DMS53 treated with DMSO at 0.1 percent for 48 hours (cell line): Measurements from ENCODE around the gene HYKK.
"Not testable (repeated sequence)": the region's sequence is repeated elsewhere in the genome, so short reads cannot be mapped to it uniquely, and the experiment has no call there.

Experiments
- DNase-seq: peaks from one replicate; lab custom pipeline; 2025; ENCODE audit not compliant: unreplicated experiment; lab: John Stamatoyannopoulos, UW

The HYKK gene, protein sequence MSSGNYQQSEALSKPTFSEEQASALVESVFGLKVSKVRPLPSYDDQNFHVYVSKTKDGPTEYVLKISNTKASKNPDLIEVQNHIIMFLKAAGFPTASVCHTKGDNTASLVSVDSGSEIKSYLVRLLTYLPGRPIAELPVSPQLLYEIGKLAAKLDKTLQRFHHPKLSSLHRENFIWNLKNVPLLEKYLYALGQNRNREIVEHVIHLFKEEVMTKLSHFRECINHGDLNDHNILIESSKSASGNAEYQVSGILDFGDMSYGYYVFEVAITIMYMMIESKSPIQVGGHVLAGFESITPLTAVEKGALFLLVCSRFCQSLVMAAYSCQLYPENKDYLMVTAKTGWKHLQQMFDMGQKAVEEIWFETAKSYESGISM

DNA sequence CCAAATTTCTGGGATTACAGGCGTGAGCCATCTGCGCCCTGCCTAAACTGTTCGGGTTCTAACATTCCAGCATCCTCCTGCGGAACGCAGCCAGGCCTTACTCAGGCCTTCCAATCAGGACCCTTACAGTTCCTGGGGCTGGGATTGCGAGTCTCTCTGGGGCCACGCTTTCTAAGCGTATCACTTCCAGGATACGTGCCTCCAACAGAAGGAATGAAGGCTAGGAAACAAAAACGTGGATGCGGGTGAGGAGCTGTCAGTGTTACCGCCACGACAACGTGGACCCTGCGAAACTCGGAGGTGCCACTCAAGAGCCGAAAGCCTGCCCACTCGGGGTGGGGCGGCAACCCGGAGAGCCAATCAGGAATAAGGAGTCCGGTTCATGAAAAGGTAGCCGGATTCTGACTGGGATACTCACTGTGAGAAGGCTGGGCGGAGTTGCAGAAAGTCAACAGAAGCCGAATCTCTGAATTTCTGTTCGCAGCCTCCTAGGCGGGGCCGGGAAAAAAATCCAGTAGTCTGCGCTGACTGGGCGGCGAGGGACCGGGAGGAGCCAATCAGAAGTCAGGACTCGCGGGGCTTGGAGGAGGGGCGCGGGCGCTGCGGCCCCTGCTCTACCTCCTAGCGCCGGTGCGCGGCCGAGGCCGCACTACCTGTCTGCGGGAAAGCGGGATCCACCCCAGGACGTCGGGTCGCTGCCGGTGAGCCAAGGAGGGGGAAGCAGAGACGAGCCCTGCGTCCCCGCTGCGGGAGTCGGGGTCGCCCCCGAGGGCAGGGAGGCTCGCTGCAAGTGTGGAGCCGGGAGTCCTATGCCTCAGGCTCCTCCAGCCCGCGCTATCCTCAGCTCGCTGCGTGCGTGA lies at the start of gene HYKK:
Gene HYKK (plus strand): TSS at position 607 of the 860 bp plus-strand sequence. CDS start 5,512 bp downstream, outside the sequence.
- peak; percentile 93 for DNase-seq

DNA sequence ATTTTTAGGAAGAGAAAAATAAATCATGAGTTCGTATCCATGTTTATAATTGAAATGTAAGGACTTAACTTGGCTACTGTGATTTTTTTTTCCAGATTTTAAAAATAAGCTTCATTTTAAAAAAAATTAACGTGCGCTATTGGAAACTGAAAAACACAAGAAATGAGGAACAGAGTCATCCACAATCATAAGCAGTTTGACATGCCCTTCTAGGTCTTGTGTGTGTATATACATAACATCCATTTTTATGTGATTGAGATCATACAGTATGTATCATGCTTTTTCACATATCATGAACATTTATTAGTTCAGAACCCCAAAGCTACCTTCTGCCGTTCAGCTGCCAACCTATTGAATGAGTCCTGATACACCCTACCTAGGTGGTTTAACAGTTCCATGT lies 46.6 kb upstream of the HYKK start:
- no peak for DNase-seq

DNA sequence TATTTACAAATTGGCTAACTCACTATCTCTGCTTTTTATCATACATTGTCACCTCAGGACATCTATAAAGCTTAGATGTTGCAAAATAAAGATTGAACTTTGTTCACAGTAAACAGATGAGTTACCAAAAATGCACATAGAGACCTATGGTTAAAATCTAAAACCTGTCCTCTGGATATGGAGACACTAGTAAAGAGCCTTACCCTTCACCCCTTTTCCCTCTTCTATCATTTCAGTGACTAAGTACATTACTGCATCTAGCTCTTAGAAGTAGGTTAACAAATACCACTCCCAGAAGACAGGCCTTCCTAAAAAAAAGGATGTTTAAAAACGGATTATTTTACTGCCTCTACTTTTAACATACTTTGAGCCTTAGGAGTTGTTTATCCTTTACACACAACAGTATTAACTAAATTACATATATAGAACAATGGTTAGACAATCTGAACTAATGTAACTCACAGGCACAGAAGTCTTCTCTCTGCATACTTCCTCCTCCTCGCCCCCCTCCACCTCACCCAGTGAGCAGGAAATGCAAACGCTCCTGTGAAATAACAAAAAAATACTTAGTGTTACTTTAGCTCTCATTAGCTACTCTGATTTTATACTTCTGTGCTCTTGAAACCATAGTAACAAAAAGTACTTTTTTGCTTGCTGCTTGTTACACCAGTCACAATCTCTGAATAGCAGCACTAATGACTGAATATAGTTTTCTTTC lies 46.0 kb upstream of the HYKK start:
- no peak for DNase-seq

DNA sequence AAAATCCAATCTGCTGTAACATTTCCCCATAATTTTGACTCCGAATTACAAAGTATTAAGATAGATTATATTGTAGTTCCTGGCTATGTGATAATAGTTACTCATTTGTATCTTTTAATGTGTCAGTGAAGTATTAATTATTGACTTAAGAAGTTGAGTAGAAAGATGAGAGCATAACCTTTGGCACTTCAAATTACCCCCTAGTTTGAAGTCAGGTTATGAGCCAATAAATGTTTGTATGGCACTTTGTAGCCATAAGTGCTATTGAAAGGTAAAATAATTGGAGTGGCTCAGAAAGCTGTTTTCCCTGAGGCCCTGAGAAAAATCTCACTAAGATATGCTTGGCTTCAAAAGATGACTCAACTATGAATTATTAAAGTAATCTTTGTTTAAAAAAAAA lies 38.3 kb upstream of the HYKK start:
- no peak for DNase-seq

DNA sequence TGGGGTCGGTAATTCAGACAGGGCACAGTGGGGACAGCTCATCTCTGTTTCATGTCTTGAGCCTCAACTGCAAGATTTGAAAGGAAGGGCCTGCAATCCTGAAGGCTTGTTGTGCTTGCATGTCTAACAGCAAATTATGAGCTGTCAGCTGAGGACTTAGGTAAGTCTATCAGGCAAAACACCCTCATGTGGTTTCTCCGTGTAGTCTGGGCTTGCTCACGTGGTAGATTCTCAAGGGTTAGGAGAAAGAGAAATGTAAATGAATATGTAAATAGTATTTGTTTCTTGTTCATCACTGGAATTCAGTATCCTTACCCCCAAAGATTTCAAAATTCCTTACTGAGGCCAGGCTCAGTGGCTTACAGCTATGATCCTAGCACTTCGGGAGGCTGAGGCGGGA lies 30.1 kb upstream of the HYKK start:
- no peak for DNase-seq

DNA sequence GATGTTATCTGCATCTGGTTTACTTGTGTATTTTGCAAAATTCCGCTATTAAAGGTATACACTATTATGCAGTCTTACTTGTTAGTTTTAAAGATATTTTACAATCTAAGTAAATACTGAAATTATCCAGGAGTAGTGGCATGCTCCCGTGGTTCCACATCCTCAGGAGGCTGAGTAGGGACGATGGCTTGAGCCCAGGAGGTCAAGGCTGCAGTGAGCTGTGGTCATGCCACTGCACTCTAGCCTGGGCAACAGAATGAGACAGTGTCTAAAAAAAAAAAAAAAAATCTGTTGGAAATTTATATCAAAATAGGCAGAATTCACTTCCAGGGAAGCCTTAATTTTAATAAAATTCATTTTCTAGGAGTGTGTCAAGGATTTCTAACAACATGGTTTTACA lies 27.7 kb upstream of the HYKK start:
- DNase-seq, result no peak

DNA sequence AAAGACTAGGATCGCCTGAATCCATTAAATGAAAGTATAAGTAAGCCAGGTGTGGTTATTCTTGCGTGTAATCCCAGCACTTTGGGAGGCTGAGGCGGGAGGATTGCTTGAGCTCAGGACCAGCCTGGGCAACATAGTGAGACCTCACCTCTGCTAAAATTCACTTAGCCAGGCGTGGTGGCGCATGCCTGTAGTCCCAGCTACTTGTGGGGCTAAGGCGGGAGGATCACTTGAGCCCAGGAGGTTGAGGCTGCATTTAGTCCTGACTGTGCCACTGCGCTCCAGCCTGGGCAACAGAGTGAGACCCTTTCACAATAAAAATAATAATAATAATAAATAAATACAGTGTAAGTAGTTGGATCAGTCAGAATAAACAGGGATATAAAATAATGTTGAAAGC lies 25.5 kb upstream of the HYKK start:
- DNase-seq, result no peak

DNA sequence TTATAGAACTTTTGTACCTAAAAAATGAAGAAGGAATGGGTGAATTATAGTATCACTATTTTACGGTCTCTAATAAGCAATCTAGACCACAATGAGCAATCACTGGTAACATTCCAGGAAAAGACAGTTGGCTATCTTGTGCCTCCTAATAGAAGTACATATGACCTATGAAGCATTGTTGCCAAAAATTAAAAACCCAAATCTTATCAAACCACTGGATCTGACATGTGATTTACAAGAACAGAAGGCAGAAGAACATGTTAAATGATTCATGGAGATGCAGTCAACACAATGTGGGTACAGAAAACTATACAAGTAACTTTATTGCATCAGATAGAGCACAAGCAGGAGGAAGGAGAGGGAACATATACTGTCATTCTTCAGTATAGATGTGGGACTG lies 14.5 kb upstream of the HYKK start:
- no peak for DNase-seq

DNA sequence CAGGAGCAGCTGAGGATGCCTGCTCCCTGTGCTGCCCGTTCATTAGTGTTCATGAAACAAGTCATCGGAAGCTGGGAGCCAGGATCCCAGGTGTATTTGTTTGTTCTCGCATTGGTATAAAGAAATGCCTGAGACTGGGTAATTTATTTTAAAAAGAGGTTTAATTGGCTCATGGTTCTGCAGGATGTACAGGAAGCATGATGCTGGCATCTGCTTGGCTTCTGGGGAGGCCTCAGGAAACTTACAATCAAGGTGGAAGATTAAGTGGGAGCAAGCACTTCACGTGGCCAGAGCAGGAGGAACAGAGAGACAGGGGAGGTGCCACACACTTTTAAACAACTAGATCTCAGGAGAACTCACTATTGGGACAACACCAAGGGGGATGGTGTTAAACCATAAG lies 5.5 kb upstream of the HYKK start:
- no peak for DNase-seq

DNA sequence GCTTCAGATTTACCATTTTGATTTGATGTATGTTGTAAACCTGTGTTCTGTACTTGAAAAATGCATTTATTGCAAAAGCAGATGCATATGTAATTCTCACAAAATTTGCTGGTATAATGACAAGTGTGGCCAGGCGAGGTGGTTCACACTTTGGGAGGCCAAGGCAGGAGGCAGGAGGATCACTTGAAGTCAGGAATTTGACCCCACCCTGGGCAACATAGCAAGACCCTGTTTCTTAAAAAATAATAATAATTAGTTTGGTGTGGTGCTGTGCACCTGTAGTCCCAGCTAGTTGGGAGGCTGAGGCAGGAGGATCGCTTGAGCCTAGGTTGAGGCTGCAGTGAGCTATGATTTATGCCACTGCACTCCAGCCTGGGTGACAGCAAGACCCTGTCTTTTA lies 4.7 kb upstream of the HYKK start:
- DNase-seq, result no peak

DNA sequence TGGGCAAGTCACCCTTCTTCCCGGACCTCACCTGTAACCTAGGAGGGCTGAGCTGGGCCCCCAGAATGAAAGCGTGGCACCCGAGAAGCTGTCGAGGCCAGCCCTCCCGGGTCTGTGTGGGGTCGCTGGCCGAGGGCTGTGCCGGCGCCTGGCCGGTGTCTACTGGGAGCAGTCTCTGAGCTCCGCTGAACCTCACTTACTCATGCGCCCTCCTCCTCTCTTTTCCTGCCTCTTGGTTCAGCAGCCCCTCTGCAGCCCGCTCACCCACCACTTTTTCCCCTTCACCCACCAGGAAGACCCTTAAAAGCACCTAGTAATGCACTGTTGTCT lies 419 bp downstream of the HYKK start:
- DNase-seq, result no peak

DNA sequence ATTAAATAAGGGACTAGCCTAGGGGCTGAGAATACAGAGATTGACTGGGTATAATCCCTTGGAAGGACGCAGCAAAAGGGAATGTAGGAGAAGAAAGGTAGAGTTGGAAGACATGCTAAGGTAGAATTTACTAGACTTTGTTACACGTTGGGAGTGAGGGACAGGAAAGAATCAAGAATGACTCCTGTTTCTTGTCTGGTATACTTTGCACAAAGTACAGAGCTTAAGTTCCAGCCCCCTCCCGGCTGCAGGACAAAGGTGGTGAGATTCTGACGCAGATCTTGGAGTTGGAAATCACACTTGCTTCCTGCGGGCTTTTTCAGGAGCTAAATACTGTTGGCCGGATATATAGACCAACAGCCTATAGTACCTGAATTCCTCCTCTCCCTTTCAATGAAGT lies 895 bp downstream of the HYKK start:
- DNase-seq, result no peak

DNA sequence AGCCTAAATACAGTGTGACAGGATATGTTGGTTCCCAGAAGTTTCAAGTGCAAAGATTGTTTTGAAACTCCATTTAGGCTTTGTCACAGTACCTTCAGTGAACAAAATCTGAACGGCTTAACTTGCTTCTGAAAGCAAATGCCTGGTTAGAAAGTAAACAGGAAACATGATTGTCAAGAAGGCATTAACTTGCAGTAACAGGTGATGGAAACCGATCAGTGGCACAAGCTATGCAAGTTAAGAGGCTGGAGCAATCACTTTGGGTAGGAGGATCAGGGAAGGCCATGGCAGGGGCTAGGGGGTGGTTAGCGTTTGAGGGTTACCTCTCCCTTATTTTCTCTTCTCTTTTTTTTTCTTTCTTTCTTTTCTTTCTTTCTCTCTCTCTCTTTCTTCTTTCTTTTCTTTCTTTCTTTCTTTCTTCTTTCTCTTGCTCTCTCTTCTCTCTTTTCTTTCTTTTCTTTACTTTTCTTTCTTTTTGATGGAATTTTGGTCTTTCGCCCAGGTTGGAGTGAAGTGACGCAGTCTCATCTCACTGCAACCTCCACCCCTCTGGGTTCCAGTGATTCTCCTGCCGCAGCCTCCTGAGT lies 2.4 kb downstream of the HYKK start:
- peak; percentile 1 for DNase-seq

DNA sequence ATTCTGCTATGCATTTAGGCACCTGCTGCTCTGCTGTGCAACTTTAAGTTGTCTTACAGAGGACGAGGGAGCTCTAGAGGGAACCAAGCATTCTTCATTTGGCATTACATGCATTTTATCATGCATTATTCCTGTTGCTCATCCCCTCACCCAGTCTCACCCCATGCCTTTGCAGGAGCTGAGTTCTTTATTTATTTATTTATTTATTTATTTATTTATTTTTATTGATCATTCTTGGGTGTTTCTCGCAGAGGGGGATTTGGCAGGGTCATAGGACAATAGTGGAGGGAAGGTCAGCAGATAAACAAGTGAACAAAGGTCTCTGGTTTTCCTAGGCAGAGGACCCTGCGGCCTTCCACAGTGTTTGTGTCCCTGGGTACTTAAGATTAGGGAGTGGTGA lies 12.7 kb downstream of the HYKK start:
- not testable (repeated sequence) for DNase-seq

DNA sequence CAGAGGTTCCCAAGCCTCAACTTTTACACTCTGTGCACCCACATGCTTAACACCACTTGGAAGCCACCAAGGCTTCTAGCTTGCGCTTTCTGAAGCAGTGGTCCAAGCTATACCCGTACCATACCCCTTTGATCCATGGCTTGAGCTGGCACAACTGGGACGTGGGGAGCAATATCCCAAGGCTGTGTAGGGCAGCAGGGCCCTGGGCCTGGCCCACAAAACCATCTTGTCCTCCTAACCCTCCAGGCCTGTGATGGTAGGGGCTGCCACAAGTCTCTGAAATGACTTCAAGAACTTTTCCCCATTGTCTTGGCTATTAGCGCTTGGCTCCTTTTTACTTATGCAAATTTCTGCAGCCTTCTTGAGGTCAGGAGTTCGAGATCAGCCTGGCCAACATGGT lies 16.9 kb downstream of the HYKK start:
- DNase-seq, result no peak

DNA sequence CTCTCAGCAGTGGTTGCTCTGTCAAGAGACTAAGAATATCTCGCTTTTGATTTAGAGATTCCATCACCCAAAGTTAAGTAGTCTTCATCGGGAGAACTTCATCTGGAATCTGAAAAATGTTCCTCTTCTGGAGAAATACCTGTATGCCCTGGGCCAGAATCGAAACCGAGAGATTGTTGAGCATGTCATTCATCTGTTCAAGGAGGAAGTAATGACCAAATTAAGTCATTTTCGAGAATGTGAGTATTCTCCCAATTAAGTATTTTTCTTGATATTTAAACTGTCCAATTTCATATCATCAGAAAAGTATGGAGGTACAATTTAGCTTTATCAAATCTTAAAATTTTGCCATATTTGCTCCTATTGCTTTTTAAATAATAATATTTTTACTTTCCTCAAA lies 19.9 kb downstream of the HYKK start:
- DNase-seq, result no peak

DNA sequence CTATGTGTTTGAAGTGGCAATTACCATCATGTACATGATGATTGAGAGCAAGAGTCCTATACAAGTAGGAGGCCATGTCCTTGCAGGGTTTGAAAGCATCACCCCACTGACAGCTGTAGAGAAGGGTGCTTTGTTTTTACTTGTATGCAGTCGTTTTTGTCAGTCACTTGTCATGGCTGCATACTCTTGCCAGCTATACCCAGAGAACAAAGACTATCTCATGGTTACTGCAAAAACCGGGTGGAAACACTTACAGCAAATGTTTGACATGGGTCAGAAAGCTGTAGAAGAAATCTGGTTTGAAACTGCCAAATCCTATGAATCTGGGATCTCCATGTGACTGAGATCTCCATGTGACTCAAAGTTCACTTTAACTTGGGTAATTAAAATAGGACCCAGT lies 26.0 kb downstream of the HYKK start:
- DNase-seq, result no peak

DNA sequence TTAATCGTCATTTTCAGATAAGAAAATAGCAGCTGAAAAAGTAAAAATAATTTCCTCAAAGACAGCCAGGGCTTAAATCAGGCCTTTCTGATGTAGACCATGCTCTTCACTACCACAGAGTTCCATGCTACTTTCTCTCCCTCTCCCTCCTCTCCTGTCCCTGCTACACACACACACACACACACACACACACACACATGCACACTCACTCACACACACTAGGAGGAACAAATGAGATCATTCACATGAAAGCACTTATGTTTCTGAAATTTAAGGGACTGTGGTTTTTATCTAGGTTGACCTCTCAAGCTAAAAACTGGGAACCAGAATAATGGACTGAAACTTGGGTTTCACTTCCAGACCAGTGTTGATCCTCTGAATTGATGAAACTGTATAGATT lies 28.8 kb downstream of the HYKK start:
- DNase-seq, result no peak

DNA sequence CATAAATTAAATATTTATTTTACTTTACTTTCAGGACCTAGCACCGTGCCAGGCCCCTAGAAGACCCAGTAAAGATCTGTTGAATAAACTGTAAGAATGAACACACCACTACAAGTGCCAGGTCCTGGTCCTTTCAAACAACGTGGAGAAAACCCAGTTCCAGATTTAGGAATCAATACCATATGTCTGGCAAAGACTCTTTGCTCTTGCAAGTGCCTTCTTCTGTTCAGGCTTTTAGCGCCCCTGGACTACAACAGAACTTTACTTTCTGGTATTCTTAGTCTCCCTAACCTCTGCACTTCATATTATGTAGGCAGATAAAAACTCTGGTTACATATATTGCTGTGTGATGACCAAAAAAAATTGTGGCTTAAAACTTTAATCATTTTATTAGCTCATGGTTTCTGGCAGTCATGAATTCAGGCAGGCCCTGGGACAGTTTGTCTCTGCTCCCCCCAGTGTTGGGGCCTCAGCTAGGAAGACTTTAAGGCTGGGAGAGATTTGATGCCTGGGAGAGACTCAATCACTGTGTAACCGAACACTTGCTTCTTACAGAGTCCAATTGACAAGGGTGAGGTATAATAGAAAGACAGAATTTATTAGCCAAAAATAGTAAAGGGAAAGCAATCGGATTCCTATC lies 30.0 kb downstream of the HYKK start:
- DNase-seq, result no peak

DNA sequence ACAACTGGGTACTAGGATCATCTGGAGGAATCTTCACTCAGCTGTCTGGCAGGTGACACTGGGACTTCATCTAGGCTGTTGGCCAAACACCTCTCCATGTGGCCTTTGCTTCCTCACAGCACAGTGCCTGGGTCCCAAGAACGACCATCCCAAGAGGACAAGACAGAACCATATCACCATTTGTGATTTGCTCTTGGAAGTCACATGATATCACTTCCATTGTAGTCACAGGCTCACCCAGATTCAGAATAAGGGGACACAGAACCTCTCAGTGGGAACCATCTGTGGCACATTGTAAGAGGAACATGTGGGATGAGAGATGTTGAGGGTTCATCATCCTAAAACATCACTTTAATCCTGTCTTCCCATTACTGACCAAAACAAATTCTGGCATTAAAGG lies 31.0 kb downstream of the HYKK start:
- no peak for DNase-seq
